Activated gamma-delta T cell (primary cell): Measurements from ENCODE around the gene SLC7A8.

Experiments
- DNase-seq: peaks from one replicate; lab custom pipeline; 2025; lab: John Stamatoyannopoulos, UW

SLC7A8 gene

GRCh38 chr14:23182372-23183157 lies 895 bp downstream of the SLC7A8 start:
- DNase-seq = no peak

GRCh38 chr14:23181946-23182345 lies 1.5 kb downstream of the SLC7A8 start:
- DNase-seq = no peak

- DNase-seq = no peak
Measured at GRCh38 chr14:23181453-23181852, 2.0 kb downstream of the SLC7A8 start.

GRCh38 chr14:23177181-23177580 lies 6.3 kb downstream of the SLC7A8 start:
- DNase-seq = no peak

GRCh38 chr14:23175823-23176222 lies 7.6 kb downstream of the SLC7A8 start:
- DNase-seq = no peak

GRCh38 chr14:23174296-23175184 lies 8.9 kb downstream of the SLC7A8 start:
- DNase-seq = no peak

GRCh38 chr14:23173796-23174195 lies 9.7 kb downstream of the SLC7A8 start:
- no peak for DNase-seq

GRCh38 chr14:23173031-23173430 lies 10.4 kb downstream of the SLC7A8 start:
- no peak for DNase-seq

GRCh38 chr14:23172574-23172973 lies 10.9 kb downstream of the SLC7A8 start:
- no peak for DNase-seq

GRCh38 chr14:23172096-23172495 lies 11.4 kb downstream of the SLC7A8 start:
- no peak for DNase-seq

- DNase-seq = no peak
Measured at GRCh38 chr14:23171222-23171975, 12.1 kb downstream of the SLC7A8 start.

- DNase-seq = no peak
Measured at GRCh38 chr14:23169622-23170021, 13.8 kb downstream of the SLC7A8 start.

- DNase-seq = no peak
Measured at GRCh38 chr14:23168246-23168645, 15.2 kb downstream of the SLC7A8 start.

- no peak for DNase-seq
Measured at GRCh38 chr14:23167116-23167847, 16.2 kb downstream of the SLC7A8 start.

GRCh38 chr14:23164949-23165348 lies 18.5 kb downstream of the SLC7A8 start:
- no peak for DNase-seq

- no peak for DNase-seq
Measured at GRCh38 chr14:23164250-23164649, 19.2 kb downstream of the SLC7A8 start.

GRCh38 chr14:23163830-23164229 lies 19.6 kb downstream of the SLC7A8 start:
- no peak for DNase-seq

GRCh38 chr14:23162800-23163199 lies 20.7 kb downstream of the SLC7A8 start:
- DNase-seq = no peak

- no peak for DNase-seq
Measured at GRCh38 chr14:23162005-23162404, 21.5 kb downstream of the SLC7A8 start.

GRCh38 chr14:23160924-23161522 lies 22.4 kb downstream of the SLC7A8 start:
- no peak for DNase-seq

GRCh38 chr14:23159532-23159931 lies 23.9 kb downstream of the SLC7A8 start:
- DNase-seq = no peak
